NCI-H1694 (cell line): ENCODE measurements around the gene RAB33B.
"Not testable (repeated sequence)": the region's sequence is repeated elsewhere in the genome, so short reads cannot be mapped to it uniquely, and the experiment has no call there.

Source experiments
- DNase-seq: peaks from one replicate; lab custom pipeline; 2025; lab: John Stamatoyannopoulos, UW

Gene RAB33B

GRCh38 chr4:139454111-139455045 lies at the start of gene RAB33B:
TSS of gene RAB33B (plus strand) at chr4:139454121. CDS start at chr4:139454196, 75 bp downstream.
- peak; percentile 73 for DNase-seq

DNA sequence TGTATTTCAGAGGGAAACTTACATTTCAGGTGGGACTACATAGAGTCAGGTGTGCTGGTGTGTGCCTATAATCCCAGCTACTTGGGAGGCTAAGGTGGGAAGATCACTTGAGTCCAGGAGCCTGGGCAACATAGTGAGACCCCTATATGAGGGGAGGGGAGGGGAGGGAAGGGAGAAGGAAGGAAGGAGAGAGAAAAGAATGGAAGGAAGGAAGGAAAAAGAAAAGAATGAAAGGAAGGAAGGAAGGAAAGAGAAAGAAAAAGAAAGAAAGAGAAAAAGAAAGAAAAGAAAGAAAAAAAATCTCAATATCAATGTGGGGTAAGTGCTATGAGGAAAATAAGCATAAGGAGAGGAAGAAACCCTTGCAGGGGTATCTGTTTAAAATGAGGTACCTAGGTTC lies 43.6 kb upstream of the RAB33B start:
- DNase-seq: no peak

- not testable (repeated sequence) for DNase-seq
Observed at GRCh38 chr4:139414671-139415210, 39.2 kb upstream of the RAB33B start.

- DNase-seq: no peak
Observed at GRCh38 chr4:139416073-139416673, 37.7 kb upstream of the RAB33B start.

- DNase-seq: peak; percentile 37
Observed at GRCh38 chr4:139419388-139419914, 34.5 kb upstream of the RAB33B start.

- DNase-seq: no peak
Observed at GRCh38 chr4:139420652-139421051, 33.3 kb upstream of the RAB33B start.

GRCh38 chr4:139436122-139436521 lies 17.8 kb upstream of the RAB33B start:
- no peak for DNase-seq

GRCh38 chr4:139438141-139438540 lies 15.8 kb upstream of the RAB33B start:
- no peak for DNase-seq

DNA sequence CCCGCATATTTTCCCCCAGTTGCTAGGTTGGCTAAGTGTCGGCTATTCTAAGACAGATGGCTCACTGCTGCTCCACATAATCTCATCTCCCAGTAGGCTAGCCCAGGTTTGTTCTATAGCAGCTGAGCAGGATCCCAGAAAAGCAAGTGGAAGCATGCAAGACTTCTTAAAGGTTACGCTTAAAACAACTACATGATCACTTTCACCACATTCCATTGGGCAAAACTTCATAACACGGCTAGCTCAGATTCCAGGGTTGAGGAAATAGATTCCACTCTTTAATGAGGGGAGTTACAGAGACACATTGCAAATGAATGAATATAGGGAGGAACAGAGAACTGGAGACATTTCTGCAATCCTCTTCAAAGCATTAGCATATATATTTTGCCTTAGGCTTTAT lies 12.9 kb upstream of the RAB33B start:
- no peak for DNase-seq

- no peak for DNase-seq
Observed at GRCh38 chr4:139443661-139444060, 10.3 kb upstream of the RAB33B start.

DNA sequence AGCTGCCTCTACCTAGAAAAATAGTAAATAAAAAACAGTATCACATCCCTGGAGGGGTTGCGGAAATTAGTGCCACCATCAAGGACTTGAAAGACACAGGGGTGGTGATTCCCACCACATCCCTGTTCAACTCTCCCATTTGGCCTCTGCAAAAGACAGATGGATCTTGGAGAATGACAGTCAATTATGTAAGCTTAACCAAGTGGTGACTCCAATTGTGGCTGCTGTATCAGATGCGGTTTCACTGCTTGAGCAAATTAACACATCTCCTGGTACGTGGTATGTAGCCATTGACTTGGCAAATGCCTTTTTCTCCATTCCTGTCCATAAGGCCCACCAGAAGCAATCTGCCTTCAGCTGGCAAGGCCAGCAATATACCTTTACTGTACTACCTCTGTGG lies 9.0 kb upstream of the RAB33B start:
- DNase-seq: not testable (repeated sequence)

GRCh38 chr4:139447078-139447477 lies 6.8 kb upstream of the RAB33B start:
- not testable (repeated sequence) for DNase-seq

DNA sequence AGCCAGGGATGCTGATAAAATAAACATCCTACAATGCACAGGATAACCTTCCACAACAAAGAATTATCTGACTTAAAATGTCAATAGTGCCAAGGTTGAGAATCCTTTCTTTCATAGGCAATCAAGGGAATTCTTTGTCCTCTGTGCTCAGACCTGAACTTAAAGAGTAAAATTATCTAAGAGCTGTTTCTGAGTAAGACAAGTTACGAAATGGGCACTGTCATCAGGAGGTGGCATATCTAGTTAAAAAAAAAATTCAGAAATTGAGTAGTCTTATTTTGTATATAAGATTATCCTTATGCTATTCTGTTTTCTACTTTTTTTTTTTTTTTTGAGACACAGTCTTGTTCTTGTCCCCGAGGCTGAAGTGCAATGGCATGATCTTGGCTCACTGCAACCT lies 3.3 kb upstream of the RAB33B start:
- no peak for DNase-seq

DNA sequence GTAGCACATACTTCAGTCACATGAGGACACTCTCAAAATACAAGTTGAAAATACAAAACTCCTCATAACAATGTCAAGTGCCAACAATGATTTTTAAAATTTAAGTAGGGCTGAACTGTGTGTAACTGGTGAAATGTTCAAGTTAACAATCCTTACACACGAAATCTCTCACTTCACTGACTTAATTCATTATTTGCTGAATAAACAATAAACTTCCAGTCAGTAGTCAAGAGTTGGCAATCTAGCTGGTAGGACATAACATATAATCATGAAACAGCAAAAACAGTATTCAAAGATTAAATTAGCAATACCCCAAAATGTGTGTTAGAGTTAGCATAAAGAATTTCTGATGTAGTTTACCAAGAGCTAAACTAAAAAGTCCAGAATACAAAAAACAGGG lies 1.9 kb upstream of the RAB33B start:
- no peak for DNase-seq

GRCh38 chr4:139453041-139453370 lies 915 bp upstream of the RAB33B start:
- peak; percentile 51 for DNase-seq

DNA sequence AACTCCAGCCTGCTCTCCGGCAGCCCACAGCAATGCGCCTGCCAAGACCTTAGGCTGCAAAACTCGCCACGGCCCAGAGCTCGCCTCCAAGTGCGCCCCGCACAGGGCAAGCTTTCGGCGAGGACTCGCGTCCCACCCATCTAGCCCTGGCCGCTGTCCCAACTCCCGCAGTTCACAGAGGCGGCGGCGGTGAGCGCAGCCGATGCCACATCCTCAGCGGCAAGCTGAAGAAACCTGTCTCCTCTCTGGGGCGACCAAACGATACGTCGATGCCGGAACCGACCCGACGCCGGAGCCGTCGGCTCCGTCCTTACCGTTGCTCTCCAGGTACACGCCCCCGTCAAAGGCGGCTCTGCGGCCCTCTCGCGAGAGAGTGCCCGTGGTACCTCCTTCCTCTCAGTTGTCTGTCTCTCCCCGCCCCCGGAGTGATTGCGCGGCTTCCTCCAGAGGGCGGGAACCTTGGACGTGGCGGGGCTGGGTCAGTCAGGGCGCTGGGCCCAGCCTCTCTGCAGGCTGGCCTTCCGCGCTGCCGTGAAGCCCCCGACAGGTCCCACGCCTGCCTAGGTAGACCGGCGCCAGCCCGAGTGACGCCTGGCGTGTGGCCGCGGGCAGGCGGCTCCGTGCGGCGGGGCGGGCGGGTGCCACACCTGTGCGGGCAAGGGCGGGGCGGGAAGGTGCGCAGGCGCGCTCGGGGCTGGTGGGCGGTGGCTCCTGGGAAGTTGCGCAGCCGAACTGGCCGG lies 380 bp upstream of the RAB33B start:
- DNase-seq: peak; percentile 80

- DNase-seq: no peak
Observed at GRCh38 chr4:139455126-139455538, 1.2 kb downstream of the RAB33B start.

DNA sequence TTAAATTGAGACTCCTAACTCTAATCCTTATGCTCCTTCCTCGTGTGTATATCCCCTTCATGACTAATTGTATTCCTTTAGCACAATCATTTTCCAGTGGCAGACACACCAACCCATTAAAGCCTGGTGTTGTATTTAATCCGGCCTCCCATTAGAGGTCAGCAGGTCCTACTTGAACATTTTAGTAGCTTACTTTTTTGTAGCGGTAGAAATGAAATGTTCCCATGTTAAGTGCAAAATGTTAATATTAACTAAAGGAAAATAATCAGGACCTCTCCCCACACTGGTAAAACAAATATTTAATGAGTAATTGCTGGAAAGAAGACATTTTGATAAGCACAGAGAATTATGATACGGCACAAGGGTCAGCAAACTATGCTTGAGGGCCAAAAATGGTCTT lies 3.4 kb downstream of the RAB33B start:
- no peak for DNase-seq

DNA sequence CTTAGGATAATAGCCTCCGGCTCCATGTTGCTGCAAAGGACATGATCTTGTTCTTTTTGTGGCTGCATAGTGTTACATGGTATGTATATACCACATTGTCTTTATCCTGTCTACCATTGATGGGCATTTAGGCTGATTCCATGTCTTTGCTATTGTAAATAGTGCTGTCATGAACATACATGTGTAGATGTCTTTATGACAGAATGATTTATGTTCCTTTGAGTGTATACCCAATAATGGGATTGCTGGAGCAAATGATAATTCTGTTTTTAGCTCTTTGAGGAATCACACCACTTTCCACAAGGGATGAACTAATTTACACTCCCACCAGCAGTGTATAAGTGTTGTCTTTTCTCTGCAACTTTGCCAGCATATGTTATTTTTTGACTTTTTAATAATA lies 4.6 kb downstream of the RAB33B start:
- DNase-seq: no peak

DNA sequence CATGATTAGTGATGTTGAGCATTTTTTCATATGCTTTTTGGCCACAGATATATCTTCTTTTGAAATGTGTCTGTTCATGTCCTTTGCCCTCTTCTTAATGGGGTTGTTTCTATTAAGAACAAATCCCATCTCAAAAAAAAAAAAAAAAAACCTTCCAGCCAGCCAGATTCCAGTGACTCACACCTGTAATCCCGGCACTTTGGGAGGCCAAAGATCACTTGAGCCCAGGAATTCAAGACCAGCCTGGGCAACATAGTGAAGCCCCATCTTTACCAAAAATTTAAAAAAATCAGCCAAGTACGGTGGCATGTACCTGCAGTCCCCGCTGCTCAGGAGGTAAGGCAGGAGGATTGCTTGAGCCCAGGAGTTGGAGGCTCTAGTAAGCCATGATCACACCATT lies 5.1 kb downstream of the RAB33B start:
- no peak for DNase-seq

- no peak for DNase-seq
Observed at GRCh38 chr4:139460565-139460964, 6.6 kb downstream of the RAB33B start.

- no peak for DNase-seq
Observed at GRCh38 chr4:139461022-139461628, 7.2 kb downstream of the RAB33B start.
